Measurements from ENCODE around the gene CCL26. TPM values are rescaled to one million over a fixed set of nuclear protein-coding genes. Genes with fewer than 3 reads are reported as not detected.
A peak's percentile ranks its signal among the peaks of the same experiment; 100 is the strongest.

The CCL26 gene
- total and polyA plus RNA-seq, 2 of the 4 experiments (the other 2 are of a cell fraction) = not detected

- no peaks in the 10 kb centered on the region for H3K9me3 ChIP-seq (ENCODE audit: control insufficient read depth, insufficient read depth, low read length)
- no peak overlapping the region for H2BK120ac ChIP-seq (ENCODE audit: low read depth, low read length)
- H4K91ac ChIP-seq (ENCODE audit: insufficient read depth, low read depth, low read length) = no peak overlapping the region
- in situ Hi-C loops (cut with MboI; ENCODE audit: low sequenced_read_pairs) = no loop called here
- H2BK15ac ChIP-seq (ENCODE audit: low read depth, low read length) = no peak overlapping the region
- peaks cover 12 to 46% of the 10 kb centered on the region in 2 experiments for H3K79me1 ChIP-seq (ENCODE audit: low read depth in 1 of 2, low read length in 2 of 2)
- no peak overlapping the region for H3K56ac ChIP-seq (ENCODE audit: extremely low read depth, insufficient read depth, low read length)
- H3K14ac ChIP-seq (replicated peaks; ENCODE audit: low read depth, low read length) = no peak overlapping the region
- H2AK9ac ChIP-seq (replicated peaks; ENCODE audit: low read depth, low read length, poor library complexity) = no peak overlapping the region
- peaks cover 16% of the 10 kb centered on the region for H3K4me1 ChIP-seq (ENCODE audit: control insufficient read depth, insufficient read depth, low read length)
- H3K9me1 ChIP-seq (ENCODE audit: insufficient read depth, low read length) = peaks cover 16% of the 10 kb centered on the region
- no peaks in the 10 kb centered on the region for H3K27me3 ChIP-seq (ENCODE audit: control insufficient read depth, insufficient read depth, low read length)
- no TSS peak for BruUV-seq (replicated peaks)
- H2BK5ac ChIP-seq (ENCODE audit: low read depth, low read length, poor library complexity, severe bottlenecking) = no peak overlapping the region
- no peaks in the 10 kb centered on the region for H3K36me3 ChIP-seq (ENCODE audit: control insufficient read depth, insufficient read depth, low read length)
- H4K20me1 ChIP-seq (ENCODE audit: insufficient read depth, low read length) = peaks cover 7% of the 10 kb centered on the region; the same call in 1 of the 2 replicates
- no peak overlapping the region for H3K27ac ChIP-seq (ENCODE audit: insufficient read depth, low read length)
- DNase-seq = no peak
- 0 out of 2 replicates have a peak overlapping the region, but pooled peaks have one; percentile 16 for H2AK5ac ChIP-seq (ENCODE audit: low read depth, low read length)
- no peak overlapping the region for H4K8ac ChIP-seq (ENCODE audit: low read depth in 2 of 2, low read length in 2 of 2)
- H2BK20ac ChIP-seq (ENCODE audit: low read depth, low read length) = no peak overlapping the region
- no peak overlapping the region for H3K4me3 ChIP-seq (ENCODE audit: insufficient read depth, low read depth, low read length)
- CTCF ChIA-PET = no interaction called here
- H3K18ac ChIP-seq (ENCODE audit: low read depth, low read length) = no peak overlapping the region
- no peak overlapping the region for H3K4ac ChIP-seq (ENCODE audit: low read depth, low read length)
- H3K9ac ChIP-seq (ENCODE audit: low read depth, low read length) = no peak overlapping the region
- no peak for ATAC-seq (ENCODE audit: low read depth)
- H3K4me2 ChIP-seq (ENCODE audit: low read depth, low read length) = no peak overlapping the region
- no CpG with 5 or more reads among the region's 9 CpGs for WGBS, 2 experiments (ENCODE audit: extremely low coverage in 2 of 2, insufficient read length in 1 of 2)
- TF ChIP-seq BHLHE40 (IDR thresholded peaks at IDR 0.05; ENCODE audit: low read depth, low read length) (no peak), ELK1 (IDR thresholded peaks at IDR 0.05; ENCODE audit: borderline replicate concordance, low read depth, low read length) (no peak), MAFK (IDR thresholded peaks at IDR 0.05; ENCODE audit: low read depth, low read length) (no peak), RCOR1 (IDR thresholded peaks at IDR 0.05; ENCODE audit: insufficient replicate concordance, low read length) (no peak), POLR2A (IDR thresholded peaks at IDR 0.05; ENCODE audit: low read depth, low read length) (no peak), USF2 (IDR thresholded peaks at IDR 0.05; ENCODE audit: low read depth, low read length) (no peak), RAD21 (IDR thresholded peaks at IDR 0.05; ENCODE audit: low read length) (no peak), RFX5 (IDR thresholded peaks at IDR 0.05; ENCODE audit: low read depth, low read length) (no peak), CHD1 (IDR thresholded peaks at IDR 0.05; ENCODE audit: low read depth, low read length) (no peak), CTCF (conservative IDR thresholded peaks at IDR 0.05; ENCODE audit: low read depth, low read length) (no peak), NFE2L2 (IDR thresholded peaks at IDR 0.05; ENCODE audit: low read depth, low read length) (no peak), CEBPB (IDR thresholded peaks at IDR 0.05; ENCODE audit: low read depth, low read length) (no peak), MAZ (IDR thresholded peaks at IDR 0.05; ENCODE audit: borderline replicate concordance, low read depth, low read length) (no peak), MXI1 (IDR thresholded peaks at IDR 0.05; ENCODE audit: borderline replicate concordance, low read depth, low read length) (no peak), FOS (IDR thresholded peaks at IDR 0.05; ENCODE audit: low read depth, low read length) (no peak), SMC3 (IDR thresholded peaks at IDR 0.05; ENCODE audit: low read depth, low read length) (no peak)
- POLR2A ChIA-PET (ENCODE audit: unreplicated experiment) = no interaction called here
- H2AFZ ChIP-seq (replicated peaks; ENCODE audit: low read length, poor library complexity) = no peak overlapping the region
- no peak overlapping the region for H4K5ac ChIP-seq (ENCODE audit: low read depth, low read length)
- intact Hi-C loops (cut with micrococcal nuclease) = no loop called here
- H3K23ac ChIP-seq (ENCODE audit: low read depth, low read length) = no peak overlapping the region
- dilution Hi-C loops (cut with HindIII; ENCODE audit: low sequenced_read_pairs, unreplicated experiment) = no loop called here
Observed at GRCh38 chr7:75735581-75736350, 36.2 kb downstream of the CCL26 start.
